IMR-90 (cell line): ENCODE measurements around the gene CBFA2T3. TPM values are rescaled to one million over a fixed set of nuclear protein-coding genes. Genes with fewer than 3 reads are reported as not detected.

Experiments
- ATAC-seq: fragments of 200-7000 bp; cut with Tn5 transposase; 2 replicates; pipeline ENCODE4 v1.9.1; 2020; ENCODE audit warnings: low read depth, mild to moderate bottlenecking, moderate library complexity
- BruUV-seq: library from RNA; stranded (reverse); fragments of 400-500 nt; replicated peaks from 2 replicates; lab custom pipeline; 2021; lab: Mats Ljungman, UMichigan
- CTCF ChIA-PET: fragments of 300-600 bp; formaldehyde crosslinking; extraction: SDS; loops from one replicate; lab custom pipeline; 2021; ENCODE audit warnings: antibody characterized with exemption; lab: Yijun Ruan, JAX
- POLR2A ChIA-PET: fragments of 300-600 bp; sonication (Branson Sonifier 250); formaldehyde crosslinking; loops from one replicate; lab custom pipeline; 2022; ENCODE audit warnings: antibody characterized with exemption; ENCODE audit not compliant: unreplicated experiment; lab: Charles Lee
- DNase-seq: peaks from one replicate; pipeline ENCODE4 v3.0.0; 2013
- H2AFZ ChIP-seq: replicated peaks from 2 replicates; pipeline ENCODE3; 2013; ENCODE audit warnings: low read length, mild to moderate bottlenecking; ENCODE audit not compliant: poor library complexity
- H2AK5ac ChIP-seq: 2 replicates; pipeline ENCODE4 v1.6.1; 2013; ENCODE audit warnings: low read depth, low read length, inconsistent platforms
- H2AK9ac ChIP-seq: replicated peaks from 2 replicates; pipeline ENCODE3; 2013; ENCODE audit warnings: mild to moderate bottlenecking, low read depth, low read length, moderate library complexity; ENCODE audit not compliant: poor library complexity
- H2BK120ac ChIP-seq: 2 replicates; pipeline ENCODE4 v1.6.1; 2013; ENCODE audit warnings: low read depth, low read length, inconsistent platforms
- H2BK15ac ChIP-seq: 3 replicates; pipeline ENCODE4 v1.6.1; 2013; ENCODE audit warnings: low read depth, low read length, inconsistent platforms
- H2BK20ac ChIP-seq: 2 replicates; pipeline ENCODE4 v1.6.1; 2013; ENCODE audit warnings: low read depth, mild to moderate bottlenecking, inconsistent platforms, low read length, moderate library complexity
- H2BK5ac ChIP-seq: 2 replicates; pipeline ENCODE4 v1.6.1; 2013; ENCODE audit warnings: mild to moderate bottlenecking, low read depth, low read length, inconsistent platforms; ENCODE audit not compliant: poor library complexity, severe bottlenecking
- H3K14ac ChIP-seq: replicated peaks from 2 replicates; pipeline ENCODE4 v1.6.1; 2013; ENCODE audit warnings: low read depth, low read length, inconsistent platforms
- H3K18ac ChIP-seq: 2 replicates; pipeline ENCODE4 v1.6.1; 2013; ENCODE audit warnings: low read depth, low read length, control low read depth
- H3K23ac ChIP-seq: 2 replicates; pipeline ENCODE4 v1.6.1; 2013; ENCODE audit warnings: low read depth, low read length, inconsistent platforms
- H3K27ac ChIP-seq: 2 replicates; pipeline ENCODE4 v1.5.1; 2013; ENCODE audit warnings: mild to moderate bottlenecking, control low read depth, low read length; ENCODE audit not compliant: insufficient read depth
- H3K27me3 ChIP-seq: 2 replicates; pipeline ENCODE4 v1.6.1; 2013; ENCODE audit warnings: low read length; ENCODE audit not compliant: control insufficient read depth, insufficient read depth
- H3K36me3 ChIP-seq: 2 replicates; pipeline ENCODE4 v1.6.1; 2013; ENCODE audit warnings: low read length, mixed read lengths; ENCODE audit not compliant: control insufficient read depth, insufficient read depth
- H3K4ac ChIP-seq: 2 replicates; pipeline ENCODE4 v1.6.1; 2013; ENCODE audit warnings: low read depth, low read length, inconsistent platforms
- H3K4me1 ChIP-seq: 2 replicates; pipeline ENCODE4 v1.6.1; 2013; ENCODE audit warnings: low read length, mixed read lengths; ENCODE audit not compliant: control insufficient read depth, insufficient read depth
- H3K4me2 ChIP-seq: 2 replicates; pipeline ENCODE4 v1.6.1; 2013; ENCODE audit warnings: low read depth, mild to moderate bottlenecking, control low read depth, low read length, moderate library complexity
- H3K4me3 ChIP-seq: 2 replicates; pipeline ENCODE4 v1.5.1; 2013; ENCODE audit warnings: low read depth, mild to moderate bottlenecking, control low read depth, low read length, moderate library complexity; ENCODE audit not compliant: insufficient read depth
- H3K56ac ChIP-seq: 2 replicates; pipeline ENCODE4 v1.6.1; 2013; ENCODE audit warnings: low read length, inconsistent platforms; ENCODE audit not compliant: insufficient read depth; ENCODE audit errors: extremely low read depth
- H3K79me1 ChIP-seq, 2 experiments: 2 replicates each; pipeline ENCODE4 v1.6.1; 2013; ENCODE audit warnings: low read length in 2 of 2, inconsistent platforms in 1 of 2, low read depth in 1 of 2
- H3K9ac ChIP-seq: 2 replicates; pipeline ENCODE4 v1.6.1; 2013; ENCODE audit warnings: low read depth, low read length, control low read depth
- H3K9me1 ChIP-seq: 2 replicates; pipeline ENCODE4 v1.6.1; 2013; ENCODE audit warnings: low read length, inconsistent platforms; ENCODE audit not compliant: insufficient read depth
- H3K9me3 ChIP-seq: 2 replicates; pipeline ENCODE4 v1.6.1; 2013; ENCODE audit warnings: low read length; ENCODE audit not compliant: control insufficient read depth, insufficient read depth
- H4K20me1 ChIP-seq: 2 replicates; pipeline ENCODE4 v1.6.1; 2013; ENCODE audit warnings: low read length, inconsistent platforms; ENCODE audit not compliant: insufficient read depth
- H4K5ac ChIP-seq: 2 replicates; pipeline ENCODE4 v1.6.1; 2013; ENCODE audit warnings: mild to moderate bottlenecking, low read depth, low read length, control low read depth
- H4K8ac ChIP-seq, 2 experiments: 2 replicates each; pipeline ENCODE4 v1.6.1; 2013; ENCODE audit warnings: low read depth in 2 of 2, low read length in 2 of 2, control low read depth in 1 of 2, inconsistent platforms in 1 of 2
- H4K91ac ChIP-seq: 2 replicates; pipeline ENCODE4 v1.6.1; 2013; ENCODE audit warnings: low read depth, low read length, inconsistent platforms; ENCODE audit not compliant: insufficient read depth
- MAFK ChIP-seq: IDR thresholded peaks from 2 replicates; pipeline ENCODE4 v1.6.1; 2012; ENCODE audit warnings: low read depth, low read length, improper control_type of control experiment
- MAZ ChIP-seq: IDR thresholded peaks from 2 replicates; pipeline ENCODE4 v1.6.1; 2012; ENCODE audit warnings: low read depth, mild to moderate bottlenecking, low read length, improper control_type of control experiment, moderate library complexity, borderline replicate concordance
- MXI1 ChIP-seq: IDR thresholded peaks from 2 replicates; pipeline ENCODE4 v1.6.1; 2012; ENCODE audit warnings: low read depth, mild to moderate bottlenecking, low read length, moderate library complexity, borderline replicate concordance
- POLR2A ChIP-seq: IDR thresholded peaks from 2 replicates; pipeline ENCODE4 v1.6.1; 2012; ENCODE audit warnings: mild to moderate bottlenecking, low read depth, low read length
- RAD21 ChIP-seq: IDR thresholded peaks from 2 replicates; pipeline ENCODE4 v1.6.1; 2012; ENCODE audit warnings: low read length, improper control_type of control experiment
- WGBS, 2 experiments: methylation state at CpG; one replicate each; pipeline versions ENCODE4 v1.1.5 to v1.1.7; 2013; ENCODE audit warnings: missing lambda C conversion rate in 2 of 2; ENCODE audit not compliant: insufficient read length in 1 of 2; ENCODE audit errors: extremely low coverage in 2 of 2; 5-methylcytosine and 5-hydroxymethylcytosine counted together
- dilution Hi-C: fragments of 300-500 bp; cut with HindIII; formaldehyde crosslinking; loops from one replicate; pipeline ENCODE4 v1.14.3; 2018; ENCODE audit warnings: low sequenced_read_pairs; ENCODE audit not compliant: unreplicated experiment
- in situ Hi-C: fragments of 300-500 bp; cut with MboI; formaldehyde crosslinking; loops from 3 replicates; pipeline ENCODE4 v1.14.3; 2019; ENCODE audit warnings: low sequenced_read_pairs, inconsistent platforms, mixed read lengths
- intact Hi-C: fragments of 100-400 bp; cut with micrococcal nuclease; formaldehyde crosslinking; loops from 2 replicates; pipeline ENCODE4 v1.10.0; 2022
- polyA plus RNA-seq, 3 experiments: library from polyadenylated mRNA; depleted of rRNA; stranded (reverse); fragments of >200 nt; gene quantifications; 2 replicates each; pipeline ENCODE4 v1.2.3, GENCODE V29; 2012; ENCODE audit warnings: low replicate concordance in 1 of 3
- total RNA-seq: library from RNA; depleted of rRNA; stranded (reverse); fragments of >200 nt; gene quantifications from 2 replicates; pipeline ENCODE4 v1.2.3, GENCODE V29; 2012
- TF ChIP-seq, protein P1 (sequence below): fragments of 150-350 bp; IDR thresholded peaks from 2 replicates; pipeline ENCODE4 v1.6.1; 2017; ENCODE audit warnings: mild to moderate bottlenecking, antibody characterized with exemption, low read length, low read depth
- TF ChIP-seq, protein P2 (sequence below): fragments of 150-350 bp; IDR thresholded peaks from 2 replicates; pipeline ENCODE4 v1.6.1; 2016; ENCODE audit warnings: low read depth, mild to moderate bottlenecking, low read length, moderate library complexity, borderline replicate concordance

The CBFA2T3 gene
- total and polyA plus RNA-seq, 2 of the 4 experiments (the other 2 are of a cell fraction) = not detected

DNA sequence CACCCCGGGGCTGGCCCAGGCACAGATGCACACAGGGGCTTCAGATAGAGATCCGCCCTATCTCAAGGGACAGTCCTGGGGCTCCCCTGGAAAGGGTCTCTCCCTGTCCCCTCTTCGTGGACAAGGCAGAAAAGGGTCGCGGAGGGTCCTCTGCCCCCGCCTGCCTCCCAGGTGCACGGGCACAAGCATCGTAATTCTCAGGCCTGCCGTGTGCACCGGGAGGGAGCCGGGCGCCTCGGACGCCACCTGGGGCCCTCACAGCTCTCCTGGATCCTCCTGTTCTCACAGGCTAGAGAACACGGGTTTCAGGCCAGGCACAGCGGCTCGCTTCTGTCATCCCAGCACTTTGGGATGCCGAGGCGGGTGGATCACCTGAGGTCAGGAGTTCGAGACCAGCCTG is 98.7 kb downstream of the CBFA2T3 start:
- ChIA-PET CTCF (no interaction called here), POLR2A (no interaction called here)
- H3K27me3 ChIP-seq = peaks cover 51% of the 10 kb centered on the region
- no peak overlapping the region for H3K4me2 ChIP-seq
- H3K4ac ChIP-seq = no peak overlapping the region
- in situ Hi-C loops (no loop called here), intact Hi-C loops (no loop called here), dilution Hi-C loops (no loop called here)
- no peak overlapping the region for H3K56ac ChIP-seq
- H4K8ac ChIP-seq = no peak overlapping the region
- no TSS peak for BruUV-seq
- DNase-seq (no peak), ATAC-seq (no peak)
- TF ChIP-seq MAZ (no peak), MAFK (no peak), MXI1 (no peak), RAD21 (no peak), POLR2A (no peak)
- TF ChIP-seq, protein P1, sequence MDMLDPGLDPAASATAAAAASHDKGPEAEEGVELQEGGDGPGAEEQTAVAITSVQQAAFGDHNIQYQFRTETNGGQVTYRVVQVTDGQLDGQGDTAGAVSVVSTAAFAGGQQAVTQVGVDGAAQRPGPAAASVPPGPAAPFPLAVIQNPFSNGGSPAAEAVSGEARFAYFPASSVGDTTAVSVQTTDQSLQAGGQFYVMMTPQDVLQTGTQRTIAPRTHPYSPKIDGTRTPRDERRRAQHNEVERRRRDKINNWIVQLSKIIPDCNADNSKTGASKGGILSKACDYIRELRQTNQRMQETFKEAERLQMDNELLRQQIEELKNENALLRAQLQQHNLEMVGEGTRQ = no peak
- TF ChIP-seq, protein P2, sequence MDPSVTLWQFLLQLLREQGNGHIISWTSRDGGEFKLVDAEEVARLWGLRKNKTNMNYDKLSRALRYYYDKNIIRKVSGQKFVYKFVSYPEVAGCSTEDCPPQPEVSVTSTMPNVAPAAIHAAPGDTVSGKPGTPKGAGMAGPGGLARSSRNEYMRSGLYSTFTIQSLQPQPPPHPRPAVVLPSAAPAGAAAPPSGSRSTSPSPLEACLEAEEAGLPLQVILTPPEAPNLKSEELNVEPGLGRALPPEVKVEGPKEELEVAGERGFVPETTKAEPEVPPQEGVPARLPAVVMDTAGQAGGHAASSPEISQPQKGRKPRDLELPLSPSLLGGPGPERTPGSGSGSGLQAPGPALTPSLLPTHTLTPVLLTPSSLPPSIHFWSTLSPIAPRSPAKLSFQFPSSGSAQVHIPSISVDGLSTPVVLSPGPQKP = no peak
- no peak overlapping the region for H4K5ac ChIP-seq
- no peak overlapping the region for H3K4me3 ChIP-seq
- H3K4me1 ChIP-seq = no peaks in the 10 kb centered on the region
- H3K23ac ChIP-seq = no peak overlapping the region
- H3K14ac ChIP-seq = no peak overlapping the region
- no peaks in the 10 kb centered on the region for H3K79me1 ChIP-seq
- 88% methylated on average over 7 of the region's 20 CpGs; no CpG with 5 or more reads in 1 of the 2 experiments for WGBS, 2 experiments
- no peak overlapping the region for H2AFZ ChIP-seq
- no peak overlapping the region for H2BK5ac ChIP-seq
- H3K9ac ChIP-seq = no peak overlapping the region
- no peak overlapping the region for H2BK120ac ChIP-seq
- H3K27ac ChIP-seq = no peak overlapping the region
- no peaks in the 10 kb centered on the region for H3K36me3 ChIP-seq
- no peak overlapping the region for H2AK9ac ChIP-seq
- no peak overlapping the region for H2BK20ac ChIP-seq
- no peak overlapping the region for H3K18ac ChIP-seq
- no peaks in the 10 kb centered on the region for H3K9me1 ChIP-seq
- H3K9me3 ChIP-seq = no peaks in the 10 kb centered on the region
- no peak overlapping the region for H2AK5ac ChIP-seq
- H4K20me1 ChIP-seq = no peaks in the 10 kb centered on the region
- H4K91ac ChIP-seq = no peak overlapping the region
- no peak overlapping the region for H2BK15ac ChIP-seq
